ENCODE measurements around the gene HEPHL1. TPM values are rescaled to one million over a fixed set of nuclear protein-coding genes. Genes with fewer than 3 reads are reported as not detected.

Gene HEPHL1
- total RNA-seq, 6 experiments from 2014 or later, result not detected

- H3K4me3 Mint-ChIP-seq, result no peak overlapping the region
Observed at GRCh38 chr11:94090401-94090800, 69.2 kb downstream of the HEPHL1 start.

GRCh38 chr11:94091091-94091490 is 69.9 kb downstream of the HEPHL1 start:
- H3K36me3 Mint-ChIP-seq (ENCODE audit: low read depth), result no peaks in the 10 kb centered on the region
- no peak for DNase-seq
- no peak overlapping the region for H3K4me3 Mint-ChIP-seq
- H3K27ac Mint-ChIP-seq, result no peak overlapping the region
- H3K4me1 Mint-ChIP-seq (ENCODE audit: low read depth), result no peaks in the 10 kb centered on the region
- H3K27me3 Mint-ChIP-seq (ENCODE audit: insufficient read depth), result no peaks in the 10 kb centered on the region
- H3K9me3 Mint-ChIP-seq, result no peaks in the 10 kb centered on the region
- TF ChIP-seq CTCF (IDR thresholded peaks at IDR 0.05), result no peak

More at GRCh38 chr11:94090401-94090800, 69.2 kb downstream of the HEPHL1 start:
- TF ChIP-seq CTCF (IDR thresholded peaks at IDR 0.05), result no peak
- H3K9me3 Mint-ChIP-seq, result no peaks in the 10 kb centered on the region
- DNase-seq, result no peak
- H3K27ac Mint-ChIP-seq, result no peak overlapping the region
- H3K36me3 Mint-ChIP-seq (ENCODE audit: low read depth), result no peaks in the 10 kb centered on the region
- H3K27me3 Mint-ChIP-seq (ENCODE audit: insufficient read depth), result no peaks in the 10 kb centered on the region
- no peaks in the 10 kb centered on the region for H3K4me1 Mint-ChIP-seq (ENCODE audit: low read depth)

GRCh38 chr11:94100253-94100652 is 79.1 kb downstream of the HEPHL1 start:
- peaks cover 4% of the 10 kb centered on the region; the same call in 1 of the 2 replicates for H3K36me3 Mint-ChIP-seq (ENCODE audit: low read depth)
- no peaks in the 10 kb centered on the region for H3K27me3 Mint-ChIP-seq (ENCODE audit: insufficient read depth)
- no peak for TF ChIP-seq CTCF (IDR thresholded peaks at IDR 0.05)
- no peak overlapping the region for H3K27ac Mint-ChIP-seq
- peaks cover 8% of the 10 kb centered on the region for H3K9me3 Mint-ChIP-seq
- H3K4me1 Mint-ChIP-seq (ENCODE audit: low read depth), result no peaks in the 10 kb centered on the region
- no peak for DNase-seq
- H3K4me3 Mint-ChIP-seq, result no peak overlapping the region

GRCh38 chr11:94103471-94103870 is 82.3 kb downstream of the HEPHL1 start:
- DNase-seq, result no peak
- Mint-ChIP-seq H3K4me1 (ENCODE audit: low read depth) (no peaks in the 10 kb centered on the region), H3K27ac (no peak overlapping the region), H3K27me3 (ENCODE audit: insufficient read depth) (no peaks in the 10 kb centered on the region), H3K9me3 (no peaks in the 10 kb centered on the region; the same call in 1 of the 2 replicates), H3K36me3 (ENCODE audit: low read depth) (no peaks in the 10 kb centered on the region), H3K4me3 (no peak overlapping the region)
- TF ChIP-seq CTCF (IDR thresholded peaks at IDR 0.05), result no peak

GRCh38 chr11:94104734-94105133 is 83.6 kb downstream of the HEPHL1 start:
- DNase-seq, result no peak
- Mint-ChIP-seq H3K36me3 (ENCODE audit: low read depth) (no peaks in the 10 kb centered on the region), H3K27ac (no peak overlapping the region), H3K4me3 (no peak overlapping the region), H3K4me1 (ENCODE audit: low read depth) (no peaks in the 10 kb centered on the region), H3K27me3 (ENCODE audit: insufficient read depth) (no peaks in the 10 kb centered on the region), H3K9me3 (no peaks in the 10 kb centered on the region)
- TF ChIP-seq CTCF (IDR thresholded peaks at IDR 0.05), result no peak

GRCh38 chr11:94106716-94107115 is 85.6 kb downstream of the HEPHL1 start:
- H3K27me3 Mint-ChIP-seq (ENCODE audit: insufficient read depth), result no peaks in the 10 kb centered on the region
- DNase-seq, result no peak
- no peaks in the 10 kb centered on the region for H3K9me3 Mint-ChIP-seq
- no peak for TF ChIP-seq CTCF (IDR thresholded peaks at IDR 0.05)
- no peaks in the 10 kb centered on the region for H3K36me3 Mint-ChIP-seq (ENCODE audit: low read depth)
- no peak overlapping the region for H3K27ac Mint-ChIP-seq
- no peak overlapping the region for H3K4me3 Mint-ChIP-seq
- H3K4me1 Mint-ChIP-seq (ENCODE audit: low read depth), result no peaks in the 10 kb centered on the region
